Measurements from ENCODE around the gene MTSS2.

The MTSS2 gene

GRCh38 chr16:70694088-70694867 is 8.4 kb upstream of the MTSS2 start:
- no peak for TF ChIP-seq CTCF (conservative IDR thresholded peaks at IDR 0.05; ENCODE audit: low read length)
- peak; percentile 96 for DNase-seq (ENCODE audit: low read depth)

GRCh38 chr16:70692873-70693671 is 7.2 kb upstream of the MTSS2 start:
- no peak for TF ChIP-seq CTCF (conservative IDR thresholded peaks at IDR 0.05; ENCODE audit: low read length)
- no peak overlapping the region for H3K4me3 ChIP-seq (ENCODE audit: low read length)
- DNase-seq (ENCODE audit: low read depth): peak; percentile 56

More at GRCh38 chr16:70694088-70694867, 8.4 kb upstream of the MTSS2 start:
- no peak overlapping the region for H3K4me3 ChIP-seq (ENCODE audit: low read length)

- DNase-seq (ENCODE audit: low read depth): no peak
- H3K4me3 ChIP-seq (ENCODE audit: low read length): no peak overlapping the region
- no peak for TF ChIP-seq CTCF (conservative IDR thresholded peaks at IDR 0.05; ENCODE audit: low read length)
Measured at GRCh38 chr16:70692130-70692872, 6.4 kb upstream of the MTSS2 start.

- DNase-seq (ENCODE audit: low read depth): peak; percentile 100
- no peak overlapping the region for H3K4me3 ChIP-seq (ENCODE audit: low read length)
- no peak for TF ChIP-seq CTCF (conservative IDR thresholded peaks at IDR 0.05; ENCODE audit: low read length)
Measured at GRCh38 chr16:70691223-70692129, 5.6 kb upstream of the MTSS2 start.

GRCh38 chr16:70689970-70690891 is 4.4 kb upstream of the MTSS2 start:
- no peak for DNase-seq (ENCODE audit: low read depth)
- TF ChIP-seq CTCF (conservative IDR thresholded peaks at IDR 0.05; ENCODE audit: low read length): no peak

More at GRCh38 chr16:70689970-70690891, 4.4 kb upstream of the MTSS2 start:
- H3K4me3 ChIP-seq (ENCODE audit: low read length): no peak overlapping the region
